Vagina (tissue), 2 donors: ENCODE results near the gene RADIL.

Experiments used
- POLR2A ChIP-seq, 2 donors: fragments of 450-650 bp; IDR thresholded peaks; one replicate each; pipeline ENCODE4 v1.6.1; 2017; ENCODE audit warnings: antibody characterized with exemption in 2 of 2, mild to moderate bottlenecking in 2 of 2, moderate library complexity in 2 of 2
- TF ChIP-seq, protein P1 (sequence below), 3 experiments: fragments of 450-650 bp in 2 of 3; fragments of 200-600 bp in 1 of 3; sonication (generic) in 1 of 3; IDR thresholded peaks; one replicate each; pipeline ENCODE4 v1.5.1; 2017 to 2019; ENCODE audit warnings: antibody characterized with exemption in 3 of 3, mild to moderate bottlenecking in 2 of 3, moderate library complexity in 2 of 3

DNA sequence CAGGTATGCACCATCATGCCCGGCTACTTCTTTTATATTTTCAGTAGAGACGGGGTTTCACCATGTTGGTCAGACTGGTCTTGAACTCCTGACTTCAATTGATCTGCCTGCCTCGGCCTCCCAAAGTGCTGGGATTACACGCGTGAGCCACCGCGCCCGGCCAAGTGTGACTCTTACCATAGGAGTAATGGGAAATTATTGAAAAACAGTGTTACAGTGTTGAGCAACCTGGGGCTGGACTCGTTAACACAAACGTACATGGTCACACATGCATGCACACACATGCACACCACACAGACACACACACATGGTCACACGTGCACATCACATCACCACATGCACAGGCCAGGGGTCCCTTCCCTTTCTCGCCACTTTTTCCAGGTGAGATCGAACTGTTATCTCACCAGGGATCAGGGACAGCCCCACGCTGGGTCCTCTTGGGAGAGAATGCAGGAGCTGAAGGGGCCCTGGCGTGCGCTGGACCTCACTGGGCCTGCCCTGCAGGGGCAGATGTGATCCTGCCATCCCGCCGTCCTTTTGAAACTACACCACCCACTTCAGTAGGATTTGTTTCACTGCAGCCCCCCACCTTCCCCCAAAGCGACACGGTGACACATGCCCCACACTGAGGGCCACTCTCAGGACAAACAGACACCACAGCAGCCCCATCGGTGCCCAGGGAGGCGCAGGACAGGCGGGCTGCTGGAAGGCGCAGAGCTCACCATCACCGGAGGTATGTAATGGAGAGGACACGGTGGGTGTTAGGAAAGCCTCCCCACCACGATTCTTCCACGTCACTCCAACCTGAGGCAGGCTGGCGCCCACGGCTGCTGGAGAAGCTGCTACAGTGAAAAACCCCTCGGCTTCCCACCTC is 10.2 kb downstream of the RADIL start:
- TF ChIP-seq, protein P1, sequence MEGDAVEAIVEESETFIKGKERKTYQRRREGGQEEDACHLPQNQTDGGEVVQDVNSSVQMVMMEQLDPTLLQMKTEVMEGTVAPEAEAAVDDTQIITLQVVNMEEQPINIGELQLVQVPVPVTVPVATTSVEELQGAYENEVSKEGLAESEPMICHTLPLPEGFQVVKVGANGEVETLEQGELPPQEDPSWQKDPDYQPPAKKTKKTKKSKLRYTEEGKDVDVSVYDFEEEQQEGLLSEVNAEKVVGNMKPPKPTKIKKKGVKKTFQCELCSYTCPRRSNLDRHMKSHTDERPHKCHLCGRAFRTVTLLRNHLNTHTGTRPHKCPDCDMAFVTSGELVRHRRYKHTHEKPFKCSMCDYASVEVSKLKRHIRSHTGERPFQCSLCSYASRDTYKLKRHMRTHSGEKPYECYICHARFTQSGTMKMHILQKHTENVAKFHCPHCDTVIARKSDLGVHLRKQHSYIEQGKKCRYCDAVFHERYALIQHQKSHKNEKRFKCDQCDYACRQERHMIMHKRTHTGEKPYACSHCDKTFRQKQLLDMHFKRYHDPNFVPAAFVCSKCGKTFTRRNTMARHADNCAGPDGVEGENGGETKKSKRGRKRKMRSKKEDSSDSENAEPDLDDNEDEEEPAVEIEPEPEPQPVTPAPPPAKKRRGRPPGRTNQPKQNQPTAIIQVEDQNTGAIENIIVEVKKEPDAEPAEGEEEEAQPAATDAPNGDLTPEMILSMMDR (IDR thresholded peaks at IDR 0.05), result no peak
- no peak for TF ChIP-seq POLR2A (IDR thresholded peaks at IDR 0.05)
